AG09309 (cell line): ENCODE measurements around the gene HDGFL3.

Source experiments
- DNase-seq: peaks from one replicate; pipeline ENCODE4 v3.0.0-alpha.2; 2010; ENCODE audit warnings: low read depth
- H3K4me3 ChIP-seq: 2 replicates; pipeline ENCODE4 v1.5.1; 2011; ENCODE audit warnings: mild to moderate bottlenecking, low read depth, low read length, moderate library complexity; ENCODE audit not compliant: control insufficient read depth
- CTCF ChIP-seq: IDR thresholded peaks from 2 replicates; pipeline ENCODE4 v1.5.1; 2011; ENCODE audit warnings: mild to moderate bottlenecking, low read depth, low read length, inconsistent platforms; ENCODE audit not compliant: insufficient read depth, control insufficient read depth; ENCODE audit errors: missing control alignments

Gene HDGFL3

DNA sequence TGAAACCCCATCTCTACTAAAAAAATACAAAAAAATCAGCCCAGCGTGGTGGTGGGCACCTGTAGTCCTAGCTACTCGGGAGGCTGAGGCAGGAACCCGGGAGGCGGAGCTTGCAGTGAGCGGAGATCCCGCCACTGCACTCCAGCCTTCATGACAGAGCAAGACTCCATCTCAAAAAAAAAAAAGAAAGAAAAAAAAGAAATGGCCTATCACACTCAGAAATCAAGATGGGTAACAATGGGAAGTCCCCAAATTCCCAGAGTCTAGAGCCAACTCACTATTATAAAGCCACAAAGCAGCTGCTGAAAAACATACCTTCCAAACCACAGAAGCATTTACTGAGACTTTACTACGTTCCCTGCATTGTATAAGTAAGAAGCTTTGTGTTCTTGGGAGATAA lies 7.5 kb downstream of the HDGFL3 start:
- H3K4me3 ChIP-seq = no peak overlapping the region
- TF ChIP-seq CTCF = no peak
- DNase-seq = peak; percentile 63

DNA sequence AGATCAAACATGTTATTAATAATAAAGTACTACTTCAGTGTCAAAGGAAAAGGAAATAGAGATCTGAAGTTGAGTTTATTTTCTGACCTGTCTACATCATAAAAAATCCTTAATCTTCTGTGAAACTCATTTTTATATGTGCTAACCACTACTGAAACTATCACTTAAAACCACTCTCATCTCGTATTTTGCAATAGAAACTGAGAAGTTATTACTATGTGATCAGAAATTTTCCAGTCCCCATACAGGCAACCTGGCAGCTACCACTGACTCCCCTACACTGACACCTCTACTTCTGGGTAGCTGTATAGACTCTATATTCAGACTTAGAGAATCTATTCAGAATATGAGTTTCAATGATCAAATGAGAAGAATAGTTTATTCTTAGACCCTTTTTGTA lies 8.3 kb downstream of the HDGFL3 start:
- TF ChIP-seq CTCF = no peak
- DNase-seq = no peak
- no peak overlapping the region for H3K4me3 ChIP-seq

GRCh38 chr15:83198476-83198875 lies 9.1 kb downstream of the HDGFL3 start:
- no peak for DNase-seq
- no peak overlapping the region for H3K4me3 ChIP-seq
- no peak for TF ChIP-seq CTCF

DNA sequence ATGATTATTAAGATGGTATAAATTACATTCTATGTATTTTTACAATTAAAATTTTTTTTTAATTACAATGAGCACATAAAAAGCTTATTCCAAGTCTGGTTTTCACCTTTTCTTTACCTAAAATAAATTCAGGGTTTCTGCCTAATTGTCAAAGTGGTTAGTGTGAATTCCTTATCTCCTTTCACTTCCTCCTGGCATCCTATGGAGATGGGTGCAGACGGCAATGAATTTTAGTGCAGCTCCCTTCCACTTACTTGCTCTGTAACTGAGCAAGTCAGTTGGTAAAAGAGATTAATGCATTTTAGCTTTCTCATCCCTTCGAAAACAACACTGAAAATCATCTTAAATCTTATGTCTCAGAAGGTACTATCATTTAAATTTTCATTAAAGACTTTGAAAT lies 13.1 kb downstream of the HDGFL3 start:
- no peak for DNase-seq
- TF ChIP-seq CTCF = no peak
- H3K4me3 ChIP-seq = no peak overlapping the region

- TF ChIP-seq CTCF = no peak
- H3K4me3 ChIP-seq = no peak overlapping the region
- DNase-seq = no peak
Observed at GRCh38 chr15:83193721-83194120, 13.9 kb downstream of the HDGFL3 start.

DNA sequence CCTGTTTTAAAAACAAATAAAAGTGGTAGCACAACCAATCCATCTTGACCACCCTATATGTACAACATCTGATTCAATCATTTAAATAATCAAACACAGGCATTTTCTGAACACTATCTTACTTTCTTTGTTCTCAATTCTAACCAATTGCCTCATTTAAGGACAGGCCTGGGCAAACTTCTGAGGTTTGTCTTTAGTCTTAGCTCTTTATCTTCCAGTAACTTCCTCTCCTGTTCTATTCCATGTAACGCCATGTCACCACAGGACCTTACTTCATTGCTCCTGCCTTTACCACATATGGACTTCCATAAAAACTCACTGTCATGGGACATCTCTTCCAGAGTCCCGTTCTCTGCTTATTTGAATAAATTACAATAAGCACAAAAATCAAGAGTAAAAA lies 14.9 kb downstream of the HDGFL3 start:
- no peak overlapping the region for H3K4me3 ChIP-seq
- TF ChIP-seq CTCF = no peak
- DNase-seq = no peak

DNA sequence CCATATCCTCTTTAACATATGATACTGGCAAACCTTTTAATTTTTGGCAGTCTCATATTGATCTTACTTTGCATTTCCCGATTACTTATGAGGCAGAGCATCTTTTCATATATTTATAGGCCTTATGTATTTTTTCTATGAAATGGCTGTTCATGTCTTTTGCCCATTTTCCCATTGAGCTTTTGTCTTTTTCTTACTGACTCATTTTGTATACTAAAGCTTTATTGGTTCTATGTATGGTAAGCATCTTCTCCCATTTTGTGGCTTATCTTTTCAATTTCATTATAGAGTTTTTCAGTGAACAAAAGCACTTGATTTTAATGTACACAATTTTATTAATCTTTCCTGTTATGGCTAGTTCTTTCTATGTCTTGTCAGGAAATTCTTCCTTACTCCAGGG lies 17.2 kb downstream of the HDGFL3 start:
- TF ChIP-seq CTCF = no peak
- DNase-seq = no peak
- no peak overlapping the region for H3K4me3 ChIP-seq
